Trophoblast cell (in vitro differentiated cells and primary cell): ENCODE measurements around the gene CAMK1D.

ENCODE experiments used
- DNase-seq, 2 donors: peaks; one replicate each; pipeline ENCODE4 v3.0.0-alpha.2; 2016
- H2AFZ ChIP-seq: 2 replicates; pipeline ENCODE4 v1.6.1; 2013; ENCODE audit warnings: low read length, moderate library complexity, mild to moderate bottlenecking; ENCODE audit not compliant: insufficient read depth, poor library complexity
- H2AK5ac ChIP-seq: 2 replicates; pipeline ENCODE4 v1.6.1; 2013; ENCODE audit warnings: mild to moderate bottlenecking, low read length
- H2BK120ac ChIP-seq: 2 replicates; pipeline ENCODE4 v1.6.1; 2013; ENCODE audit warnings: low read length, mild to moderate bottlenecking, moderate library complexity; ENCODE audit not compliant: insufficient read depth, poor library complexity
- H2BK12ac ChIP-seq: 2 replicates; pipeline ENCODE4 v1.6.1; 2013; ENCODE audit warnings: mild to moderate bottlenecking, low read length, moderate library complexity
- H2BK5ac ChIP-seq: 2 replicates; pipeline ENCODE4 v1.6.1; 2013; ENCODE audit warnings: low read length, low read depth, moderate library complexity, mild to moderate bottlenecking; ENCODE audit not compliant: poor library complexity
- H3K14ac ChIP-seq: 2 replicates; pipeline ENCODE4 v1.6.1; 2013; ENCODE audit warnings: mild to moderate bottlenecking, low read length
- H3K18ac ChIP-seq: 2 replicates; pipeline ENCODE4 v1.6.1; 2013; ENCODE audit warnings: mild to moderate bottlenecking, low read length
- H3K23ac ChIP-seq: 2 replicates; pipeline ENCODE4 v1.6.1; 2013; ENCODE audit warnings: low read length
- H3K27ac ChIP-seq: 2 replicates; pipeline ENCODE4 v1.5.1; 2013; ENCODE audit warnings: low read depth, mild to moderate bottlenecking, inconsistent platforms, low read length, moderate library complexity
- H3K27me3 ChIP-seq: 2 replicates; pipeline ENCODE4 v1.6.1; 2013; ENCODE audit warnings: inconsistent platforms, mild to moderate bottlenecking, low read length, moderate library complexity; ENCODE audit not compliant: insufficient read depth
- H3K36me3 ChIP-seq, 2 experiments: 1 replicate in 1 of 2; 2 replicates in 1 of 2; pipeline ENCODE4 v1.6.1; 2013; ENCODE audit warnings: low read length in 2 of 2, mild to moderate bottlenecking in 2 of 2, moderate library complexity in 1 of 2; ENCODE audit not compliant: insufficient read depth in 2 of 2, control insufficient read depth in 1 of 2
- H3K4ac ChIP-seq: 2 replicates; pipeline ENCODE4 v1.6.1; 2013; ENCODE audit warnings: low read depth, mild to moderate bottlenecking, low read length, moderate library complexity
- H3K4me1 ChIP-seq, 2 experiments: 1 replicate in 1 of 2; 2 replicates in 1 of 2; pipeline ENCODE4 v1.6.1; 2013; ENCODE audit warnings: low read length in 2 of 2, mild to moderate bottlenecking in 2 of 2, moderate library complexity in 1 of 2; ENCODE audit not compliant: insufficient read depth in 2 of 2, control insufficient read depth in 1 of 2
- H3K4me2 ChIP-seq: 2 replicates; pipeline ENCODE4 v1.6.1; 2013; ENCODE audit warnings: inconsistent platforms, mild to moderate bottlenecking, low read length, moderate library complexity
- H3K4me3 ChIP-seq: 2 replicates; pipeline ENCODE4 v1.5.1; 2013; ENCODE audit warnings: mild to moderate bottlenecking, low read depth, low read length, inconsistent platforms
- H3K79me1 ChIP-seq: one replicate; pipeline ENCODE4 v1.6.1; 2013; ENCODE audit warnings: low read length
- H3K79me2 ChIP-seq: 2 replicates; pipeline ENCODE4 v1.6.1; 2013; ENCODE audit warnings: low read length, mild to moderate bottlenecking; ENCODE audit not compliant: control insufficient read depth, insufficient read depth, poor library complexity
- H3K9ac ChIP-seq: 2 replicates; pipeline ENCODE4 v1.6.1; 2013; ENCODE audit warnings: mild to moderate bottlenecking, low read length
- H3K9me3 ChIP-seq: 2 replicates; pipeline ENCODE4 v1.6.1; 2013; ENCODE audit warnings: low read depth, mild to moderate bottlenecking, control low read depth, inconsistent platforms, low read length; ENCODE audit not compliant: insufficient read depth
- H4K12ac ChIP-seq: 2 replicates; pipeline ENCODE4 v1.6.1; 2013; ENCODE audit warnings: low read depth, mild to moderate bottlenecking, low read length, moderate library complexity
- H4K8ac ChIP-seq: 2 replicates; pipeline ENCODE4 v1.6.1; 2013; ENCODE audit warnings: low read depth, mild to moderate bottlenecking, low read length, moderate library complexity
- H4K91ac ChIP-seq: one replicate; pipeline ENCODE4 v1.6.1; 2013; ENCODE audit warnings: low read depth, mild to moderate bottlenecking, low read length, moderate library complexity
- whole genome bisulfite sequencing: extraction: QIAGEN DNeasy Blood & Tissue Kit; methylation state at CpG from one replicate; pipeline ENCODE4 v1.1.7; 2013; ENCODE audit warnings: missing lambda C conversion rate; ENCODE audit not compliant: insufficient read length, insufficient coverage; ENCODE audit errors: extremely low coverage; 5-methylcytosine and 5-hydroxymethylcytosine counted together

The CAMK1D gene

DNA sequence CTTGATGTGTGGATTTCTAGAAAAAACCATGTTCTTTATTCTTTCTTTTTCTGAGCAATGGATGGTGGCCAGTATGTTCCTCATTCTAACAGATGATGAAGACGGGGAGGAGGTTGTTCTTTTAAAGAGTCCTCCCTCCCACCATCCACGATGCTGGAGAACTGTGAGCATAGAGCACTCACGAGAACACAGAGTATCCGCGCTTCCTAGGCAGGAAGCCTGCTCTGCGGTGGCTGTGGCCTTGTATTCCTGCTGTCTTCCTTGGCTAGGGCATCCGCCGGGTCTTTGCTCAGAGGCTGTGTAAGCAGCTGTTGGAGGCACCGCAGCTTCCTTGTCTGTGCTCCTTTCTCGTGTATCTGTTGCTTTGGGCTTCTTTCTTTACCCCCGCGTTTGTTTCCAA, 437.9 kb downstream of the CAMK1D start:
- Histone ChIP-seq H3K27ac (no peak overlapping the region), H3K4me3 (no peak overlapping the region), H2AFZ (no peak overlapping the region), H2BK120ac (no peak overlapping the region), H3K18ac (no peak overlapping the region), H4K91ac (peak overlapping the region; percentile 50), H3K9ac (no peak overlapping the region), H3K36me3 (no peaks in the 10 kb centered on the region), H3K27me3 (no peaks in the 10 kb centered on the region), H3K79me1 (peaks cover 2% of the 10 kb centered on the region), H4K12ac (no peak overlapping the region), H3K14ac (no peak overlapping the region), H3K9me3 (no peaks in the 10 kb centered on the region), H2BK12ac (no peak overlapping the region), H3K23ac (no peak overlapping the region), H3K4me2 (no peak overlapping the region), H2BK5ac (no peak overlapping the region), H3K4ac (no peak overlapping the region), H3K79me2 (no peaks in the 10 kb centered on the region), H3K4me1 (peaks cover 17 to 18% of the 10 kb centered on the region in 2 experiments), H4K8ac (no peak overlapping the region), H2AK5ac (no peak overlapping the region)
- DNase-seq = no peak
- WGBS = no CpG with 5 or more reads among the region's 12 CpGs

DNA sequence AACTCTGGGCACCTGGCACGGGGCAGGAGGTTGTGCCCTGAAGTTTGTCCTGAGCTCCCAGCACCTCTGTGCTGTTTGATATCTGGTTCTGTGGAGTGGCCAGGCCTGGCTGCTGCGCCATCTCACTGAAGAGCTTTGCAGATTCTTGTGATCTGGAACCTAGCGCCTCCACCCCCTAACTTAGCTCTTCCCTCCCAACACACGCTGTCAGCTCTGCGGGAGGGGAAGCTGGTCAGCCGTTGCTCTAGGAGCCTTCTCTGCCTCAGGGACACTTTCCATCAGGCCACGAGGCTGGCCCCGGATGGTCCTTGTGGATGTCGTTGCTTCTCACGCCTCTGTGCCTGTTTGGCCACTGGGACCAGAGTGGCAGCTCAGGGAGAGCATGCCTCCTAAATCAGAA, 438.9 kb downstream of the CAMK1D start:
- Histone ChIP-seq H3K9ac (no peak overlapping the region), H3K27ac (no peak overlapping the region), H3K4me2 (no peak overlapping the region), H2BK5ac (no peak overlapping the region), H2AFZ (no peak overlapping the region), H3K23ac (no peak overlapping the region), H4K91ac (no peak overlapping the region), H3K4me1 (peaks cover 16% of the 10 kb centered on the region in 2 experiments), H3K4ac (no peak overlapping the region), H2AK5ac (no peak overlapping the region), H3K14ac (no peak overlapping the region), H4K8ac (no peak overlapping the region), H3K79me2 (no peaks in the 10 kb centered on the region), H3K79me1 (no peaks in the 10 kb centered on the region), H3K36me3 (no peaks in the 10 kb centered on the region), H2BK12ac (no peak overlapping the region), H3K9me3 (peaks cover 1% of the 10 kb centered on the region), H3K18ac (no peak overlapping the region), H3K4me3 (no peak overlapping the region), H2BK120ac (no peak overlapping the region), H3K27me3 (no peaks in the 10 kb centered on the region), H4K12ac (no peak overlapping the region)
- WGBS = no CpG with 5 or more reads among the region's 10 CpGs
- DNase-seq = no peak

DNA sequence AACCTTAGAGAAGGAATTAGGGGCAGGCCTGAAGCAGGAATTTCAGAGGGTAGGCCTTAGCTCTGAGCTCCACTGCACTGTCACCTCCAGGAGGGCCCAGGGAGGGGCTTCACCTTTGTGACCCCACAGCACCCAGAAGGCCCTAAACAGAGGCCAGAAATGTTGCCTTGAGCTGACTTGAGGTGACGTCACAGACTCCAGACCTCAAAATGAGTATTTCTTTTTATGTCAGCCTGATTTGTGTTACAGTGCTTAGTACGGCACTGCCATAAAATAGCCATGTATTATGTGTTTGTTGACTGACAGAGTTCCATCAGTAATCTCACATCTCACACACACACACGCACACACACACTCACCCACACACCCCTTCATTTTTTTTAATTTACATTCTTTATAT, 440.9 kb downstream of the CAMK1D start:
- 100% methylated on average over 1 of the region's 3 CpGs for WGBS
- no peak overlapping the region for H3K27ac ChIP-seq
- peaks cover 1% of the 10 kb centered on the region for H3K9me3 ChIP-seq

DNA sequence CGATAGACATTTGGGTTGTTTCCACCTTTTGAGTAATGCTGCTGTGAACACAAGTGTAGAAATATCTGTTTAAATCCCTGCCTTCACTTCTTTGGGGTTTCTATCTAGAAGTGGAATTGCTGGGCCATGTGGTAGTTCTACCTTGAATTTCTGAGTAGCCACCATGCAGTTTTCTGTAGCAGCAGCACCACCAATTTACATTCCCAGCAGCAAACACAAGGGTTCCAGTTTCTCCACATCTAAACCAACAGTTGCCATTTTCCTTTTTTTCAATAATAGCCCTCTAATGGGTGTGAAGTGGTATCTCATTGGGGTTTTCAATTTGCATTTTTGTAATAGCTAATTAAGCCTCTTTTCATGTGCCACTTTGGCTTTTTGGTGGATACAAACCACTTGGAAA, 442.4 kb downstream of the CAMK1D start:
- Histone ChIP-seq H3K4me2 (no peak overlapping the region), H2BK12ac (no peak overlapping the region), H3K18ac (no peak overlapping the region), H3K27ac (no peak overlapping the region), H2AFZ (no peak overlapping the region), H3K27me3 (no peaks in the 10 kb centered on the region), H3K4me1 (peaks cover 2 to 4% of the 10 kb centered on the region in 2 experiments), H4K8ac (no peak overlapping the region), H2BK120ac (no peak overlapping the region), H4K91ac (no peak overlapping the region), H3K4ac (no peak overlapping the region), H3K36me3 (no peaks in the 10 kb centered on the region), H4K12ac (no peak overlapping the region), H2AK5ac (no peak overlapping the region), H3K9me3 (peaks cover 1% of the 10 kb centered on the region), H3K14ac (no peak overlapping the region), H3K23ac (no peak overlapping the region), H2BK5ac (no peak overlapping the region), H3K4me3 (no peak overlapping the region), H3K79me2 (no peaks in the 10 kb centered on the region), H3K9ac (no peak overlapping the region), H3K79me1 (no peaks in the 10 kb centered on the region)
- DNase-seq = no peak
- WGBS = no CpG with 5 or more reads among the region's 1 CpG

More for the DNA sequence above, 440.9 kb downstream of the CAMK1D start:
- Histone ChIP-seq H3K79me2 (no peaks in the 10 kb centered on the region), H4K8ac (no peak overlapping the region), H2AK5ac (no peak overlapping the region), H2BK120ac (no peak overlapping the region), H3K18ac (no peak overlapping the region), H3K4me1 (peaks cover 6 to 9% of the 10 kb centered on the region in 2 experiments), H3K36me3 (no peaks in the 10 kb centered on the region), H3K14ac (no peak overlapping the region), H3K4ac (no peak overlapping the region), H3K27me3 (no peaks in the 10 kb centered on the region), H2BK12ac (no peak overlapping the region), H2BK5ac (no peak overlapping the region), H3K79me1 (no peaks in the 10 kb centered on the region), H4K91ac (no peak overlapping the region), H3K9ac (no peak overlapping the region), H4K12ac (no peak overlapping the region), H2AFZ (no peak overlapping the region), H3K23ac (no peak overlapping the region), H3K4me2 (no peak overlapping the region), H3K4me3 (no peak overlapping the region)
- no peak for DNase-seq
